ENCODE results near the gene PIAS1. TPM values are rescaled to one million over a fixed set of nuclear protein-coding genes. Genes with fewer than 3 reads are reported as not detected.

Gene PIAS1
- total and polyA plus RNA-seq, 9 of the 15 experiments (the other 6 are each of a cell fraction or from before 2014, with no cell fraction given) = 18.0 to 59.1 (median 28.5) TPM

DNA sequence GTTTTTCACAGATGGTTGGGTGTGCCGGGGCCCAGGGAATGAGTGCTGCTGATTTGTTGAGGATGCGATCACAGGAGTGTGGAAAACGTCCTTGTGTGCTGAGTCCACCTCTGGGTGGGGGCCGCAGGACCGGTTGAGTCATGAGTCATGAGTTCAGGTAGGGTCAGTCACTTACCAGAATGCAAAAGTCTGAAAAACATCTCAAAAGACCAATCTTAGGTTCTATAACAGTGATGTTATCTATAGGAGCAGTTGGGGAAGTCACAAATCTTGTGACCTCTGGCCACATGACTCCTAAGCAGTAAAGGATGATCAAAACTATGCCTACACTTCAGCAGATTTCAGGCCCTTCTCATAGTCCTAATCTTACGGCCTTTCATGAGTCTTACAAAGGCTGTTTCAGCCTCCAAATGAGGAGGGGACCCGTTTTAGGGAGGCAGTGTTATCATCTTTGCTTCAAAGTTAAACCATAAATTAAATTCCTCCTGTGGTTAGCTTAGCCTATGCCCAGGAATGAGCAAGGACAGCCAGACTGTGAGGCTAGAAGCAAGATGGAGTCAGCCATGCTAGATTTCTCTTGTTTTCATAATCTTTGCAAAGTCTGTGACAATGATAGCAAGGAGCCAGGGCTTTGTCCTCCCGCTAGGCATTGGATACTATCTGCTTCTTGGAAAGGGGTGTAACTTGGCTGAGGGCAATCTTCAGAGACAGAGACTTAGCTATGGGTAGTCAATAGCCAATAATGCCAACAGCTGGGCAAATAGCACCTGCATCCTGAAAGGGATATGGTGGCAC lies 30.6 kb upstream of the PIAS1 start (continued):
- TF ChIP-seq NEUROD1 (IDR thresholded peaks at IDR 0.05; ENCODE audit: borderline replicate concordance, low read depth, low read length, partially characterized antibody) = no peak
- peak; percentile 86 for TF ChIP-seq ZNF354B (CRISPR knock-in tag; IDR thresholded peaks at IDR 0.05)
- TF ChIP-seq, protein P1, sequence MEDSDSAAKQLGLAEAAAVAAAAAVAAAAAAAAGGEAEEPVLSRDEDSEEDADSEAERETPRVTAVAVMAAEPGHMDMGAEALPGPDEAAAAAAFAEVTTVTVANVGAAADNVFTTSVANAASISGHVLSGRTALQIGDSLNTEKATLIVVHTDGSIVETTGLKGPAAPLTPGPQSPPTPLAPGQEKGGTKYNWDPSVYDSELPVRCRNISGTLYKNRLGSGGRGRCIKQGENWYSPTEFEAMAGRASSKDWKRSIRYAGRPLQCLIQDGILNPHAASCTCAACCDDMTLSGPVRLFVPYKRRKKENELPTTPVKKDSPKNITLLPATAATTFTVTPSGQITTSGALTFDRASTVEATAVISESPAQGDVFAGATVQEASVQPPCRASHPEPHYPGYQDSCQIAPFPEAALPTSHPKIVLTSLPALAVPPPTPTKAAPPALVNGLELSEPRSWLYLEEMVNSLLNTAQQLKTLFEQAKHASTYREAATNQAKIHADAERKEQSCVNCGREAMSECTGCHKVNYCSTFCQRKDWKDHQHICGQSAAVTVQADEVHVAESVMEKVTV (CRISPR knock-in tag; IDR thresholded peaks at IDR 0.05) = no peak
- TF ChIP-seq ZNF347 (CRISPR knock-in tag; IDR thresholded peaks at IDR 0.05; ENCODE audit: low read depth) = no peak
- TF ChIP-seq ZNF197 (CRISPR knock-in tag; IDR thresholded peaks at IDR 0.05; ENCODE audit: low read depth) = peak; percentile 92
- TF ChIP-seq PPARD (CRISPR knock-in tag; IDR thresholded peaks at IDR 0.05) = no peak
- TF ChIP-seq RCOR1 (IDR thresholded peaks at IDR 0.05; ENCODE audit: borderline replicate concordance in 1 of 2, low read depth in 2 of 2, low read length in 2 of 2) = peak in 1 of 2 experiments; percentile 44; a peak in 1 of 4 replicates
- no peak for TF ChIP-seq ZNF668 (CRISPR knock-in tag; IDR thresholded peaks at IDR 0.05)
- no peak for TF ChIP-seq NR2F6 (CRISPR knock-in tag; IDR thresholded peaks at IDR 0.05)
- TF ChIP-seq, protein P2, sequence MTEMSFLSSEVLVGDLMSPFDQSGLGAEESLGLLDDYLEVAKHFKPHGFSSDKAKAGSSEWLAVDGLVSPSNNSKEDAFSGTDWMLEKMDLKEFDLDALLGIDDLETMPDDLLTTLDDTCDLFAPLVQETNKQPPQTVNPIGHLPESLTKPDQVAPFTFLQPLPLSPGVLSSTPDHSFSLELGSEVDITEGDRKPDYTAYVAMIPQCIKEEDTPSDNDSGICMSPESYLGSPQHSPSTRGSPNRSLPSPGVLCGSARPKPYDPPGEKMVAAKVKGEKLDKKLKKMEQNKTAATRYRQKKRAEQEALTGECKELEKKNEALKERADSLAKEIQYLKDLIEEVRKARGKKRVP (CRISPR knock-in tag; IDR thresholded peaks at IDR 0.05) = peak; percentile 73
- TF ChIP-seq TEAD2 (tag; IDR thresholded peaks at IDR 0.05) = peak; percentile 81; the same call in 1 of the 2 replicates
- TF ChIP-seq, protein P3, sequence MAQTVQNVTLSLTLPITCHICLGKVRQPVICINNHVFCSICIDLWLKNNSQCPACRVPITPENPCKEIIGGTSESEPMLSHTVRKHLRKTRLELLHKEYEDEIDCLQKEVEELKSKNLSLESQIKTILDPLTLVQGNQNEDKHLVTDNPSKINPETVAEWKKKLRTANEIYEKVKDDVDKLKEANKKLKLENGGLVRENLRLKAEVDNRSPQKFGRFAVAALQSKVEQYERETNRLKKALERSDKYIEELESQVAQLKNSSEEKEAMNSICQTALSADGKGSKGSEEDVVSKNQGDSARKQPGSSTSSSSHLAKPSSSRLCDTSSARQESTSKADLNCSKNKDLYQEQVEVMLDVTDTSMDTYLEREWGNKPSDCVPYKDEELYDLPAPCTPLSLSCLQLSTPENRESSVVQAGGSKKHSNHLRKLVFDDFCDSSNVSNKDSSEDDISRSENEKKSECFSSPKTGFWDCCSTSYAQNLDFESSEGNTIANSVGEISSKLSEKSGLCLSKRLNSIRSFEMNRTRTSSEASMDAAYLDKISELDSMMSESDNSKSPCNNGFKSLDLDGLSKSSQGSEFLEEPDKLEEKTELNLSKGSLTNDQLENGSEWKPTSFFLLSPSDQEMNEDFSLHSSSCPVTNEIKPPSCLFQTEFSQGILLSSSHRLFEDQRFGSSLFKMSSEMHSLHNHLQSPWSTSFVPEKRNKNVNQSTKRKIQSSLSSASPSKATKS (CRISPR knock-in tag; IDR thresholded peaks at IDR 0.05) = 0 out of 2 replicates have a peak, but pooled peaks have one; percentile 50
- TF ChIP-seq SIX5 (IDR thresholded peaks at IDR 0.05; ENCODE audit: borderline replicate concordance in 1 of 2, insufficient read depth in 1 of 2, low read depth in 1 of 2, low read length in 2 of 2) = no peak
- TF ChIP-seq ILK (tag; IDR thresholded peaks at IDR 0.05; ENCODE audit: borderline replicate concordance, low read depth) = no peak
- TF ChIP-seq L3MBTL2 (IDR thresholded peaks at IDR 0.05) = peak; percentile 52
- TF ChIP-seq ZNF282 (CRISPR knock-in tag; IDR thresholded peaks at IDR 0.05) = no peak
- TF ChIP-seq, protein P4, sequence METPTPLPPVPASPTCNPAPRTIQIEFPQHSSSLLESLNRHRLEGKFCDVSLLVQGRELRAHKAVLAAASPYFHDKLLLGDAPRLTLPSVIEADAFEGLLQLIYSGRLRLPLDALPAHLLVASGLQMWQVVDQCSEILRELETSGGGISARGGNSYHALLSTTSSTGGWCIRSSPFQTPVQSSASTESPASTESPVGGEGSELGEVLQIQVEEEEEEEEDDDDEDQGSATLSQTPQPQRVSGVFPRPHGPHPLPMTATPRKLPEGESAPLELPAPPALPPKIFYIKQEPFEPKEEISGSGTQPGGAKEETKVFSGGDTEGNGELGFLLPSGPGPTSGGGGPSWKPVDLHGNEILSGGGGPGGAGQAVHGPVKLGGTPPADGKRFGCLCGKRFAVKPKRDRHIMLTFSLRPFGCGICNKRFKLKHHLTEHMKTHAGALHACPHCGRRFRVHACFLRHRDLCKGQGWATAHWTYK (CRISPR knock-in tag; IDR thresholded peaks at IDR 0.05) = peak; percentile 88
- TF ChIP-seq ADNP (tag; IDR thresholded peaks at IDR 0.05) = peak; percentile 43; the same call in 1 of the 2 replicates
- TF ChIP-seq CCAR2 (IDR thresholded peaks at IDR 0.05; ENCODE audit: low read depth, low read length) = no peak

Data from K562 (cell line).